Testis (tissue), 3 donors: ENCODE results near the gene IRF1. TPM values are rescaled to one million over a fixed set of nuclear protein-coding genes. Genes with fewer than 3 reads are reported as not detected.

Experiments
- DNase-seq: peaks from one replicate; pipeline ENCODE4 v3.0.0-alpha.2; 2019
- H3K27ac ChIP-seq, 2 donors: fragments of 200-600 bp; sonication (generic); one replicate each; pipeline ENCODE4 v1.5.1; 2019
- H3K27me3 ChIP-seq: fragments of 200-600 bp; sonication (generic); one replicate; pipeline ENCODE4 v1.5.1; 2019
- H3K36me3 ChIP-seq: fragments of 200-600 bp; sonication (generic); one replicate; pipeline ENCODE4 v1.5.1; 2017; ENCODE audit warnings: low read depth; ENCODE audit errors: missing control alignments
- H3K4me1 ChIP-seq: fragments of 200-600 bp; sonication (generic); one replicate; pipeline ENCODE4 v1.5.1; 2019
- H3K4me3 ChIP-seq, 2 donors: fragments of 200-600 bp; sonication (generic); one replicate each; pipeline ENCODE4 v1.5.1; 2017 to 2019
- H3K9me3 ChIP-seq: fragments of 200-600 bp; sonication (generic); one replicate; pipeline ENCODE4 v1.5.1; 2017
- POLR2A ChIP-seq: fragments of 450-650 bp; IDR thresholded peaks from one replicate; pipeline ENCODE4 v1.6.1; 2017; ENCODE audit warnings: antibody characterized with exemption, mild to moderate bottlenecking, moderate library complexity
- WGBS, 2 donors: methylation state at CpG; one replicate each; pipeline ENCODE4 v1.1.5; 2018; 5-methylcytosine and 5-hydroxymethylcytosine counted together
- intact Hi-C: fragments of 100-400 bp; cut with DNase I; formaldehyde crosslinking; loops from one replicate; pipeline ENCODE4 v1.15.1; 2023; ENCODE audit warnings: low total_unique reads
- polyA plus RNA-seq: library from polyadenylated mRNA; stranded (reverse); fragments of 350-450 nt; fragmentation: Illumina TruSeq; extraction: RNeasy Lipid Tissue Mini Kit (QIAGEN cat#74804); gene quantifications from one replicate; pipeline ENCODE4 v1.2.3, GENCODE V29; 2014; ENCODE audit warnings: low read depth, low replicate concordance; ENCODE audit not compliant: insufficient read depth
- total RNA-seq, 2 donors: library from RNA; depleted of rRNA; stranded (reverse); fragments of >200 nt; gene quantifications; one replicate each; pipeline ENCODE4 v1.2.3, GENCODE V29; 2016
- TF ChIP-seq, protein P1 (sequence below), 3 experiments: fragments of 450-650 bp in 2 of 3; fragments of 200-600 bp in 1 of 3; sonication (generic) in 1 of 3; IDR thresholded peaks; one replicate each; pipeline ENCODE4 v1.5.1; 2016 to 2019; ENCODE audit warnings: antibody characterized with exemption in 3 of 3, mild to moderate bottlenecking in 2 of 3, moderate library complexity in 1 of 3

Gene IRF1
- total and polyA plus RNA-seq, 3 donors from 2014 or later = 20.2 to 31.7 (median 22.5) TPM

DNA sequence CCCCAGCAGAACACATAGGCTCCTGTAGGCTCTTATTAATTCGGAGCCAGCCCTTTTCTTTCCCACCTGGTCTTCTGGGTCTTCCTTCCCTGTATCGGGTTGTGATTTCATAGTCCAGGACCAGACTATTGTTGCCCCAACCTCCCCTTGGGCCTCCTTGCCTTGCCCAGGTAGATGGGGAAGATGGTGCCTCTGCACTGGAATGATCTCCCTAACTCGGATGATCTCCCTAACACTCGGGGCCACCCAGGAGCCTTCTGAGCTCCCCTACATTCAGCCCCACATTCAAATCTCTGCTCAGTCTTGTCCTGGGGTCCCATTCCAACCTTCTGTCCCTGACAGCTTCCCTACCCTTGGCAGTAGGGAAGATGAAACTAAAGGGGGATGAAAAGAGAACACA, 2.7 kb upstream of the IRF1 start:
- H3K4me1 ChIP-seq = peaks cover 32% of the 10 kb centered on the region
- no peak for DNase-seq
- 74 to 92% methylated on average over 4 of the region's 4 CpGs for WGBS, 2 donors
- TF ChIP-seq POLR2A = no peak
- TF ChIP-seq, protein P1, sequence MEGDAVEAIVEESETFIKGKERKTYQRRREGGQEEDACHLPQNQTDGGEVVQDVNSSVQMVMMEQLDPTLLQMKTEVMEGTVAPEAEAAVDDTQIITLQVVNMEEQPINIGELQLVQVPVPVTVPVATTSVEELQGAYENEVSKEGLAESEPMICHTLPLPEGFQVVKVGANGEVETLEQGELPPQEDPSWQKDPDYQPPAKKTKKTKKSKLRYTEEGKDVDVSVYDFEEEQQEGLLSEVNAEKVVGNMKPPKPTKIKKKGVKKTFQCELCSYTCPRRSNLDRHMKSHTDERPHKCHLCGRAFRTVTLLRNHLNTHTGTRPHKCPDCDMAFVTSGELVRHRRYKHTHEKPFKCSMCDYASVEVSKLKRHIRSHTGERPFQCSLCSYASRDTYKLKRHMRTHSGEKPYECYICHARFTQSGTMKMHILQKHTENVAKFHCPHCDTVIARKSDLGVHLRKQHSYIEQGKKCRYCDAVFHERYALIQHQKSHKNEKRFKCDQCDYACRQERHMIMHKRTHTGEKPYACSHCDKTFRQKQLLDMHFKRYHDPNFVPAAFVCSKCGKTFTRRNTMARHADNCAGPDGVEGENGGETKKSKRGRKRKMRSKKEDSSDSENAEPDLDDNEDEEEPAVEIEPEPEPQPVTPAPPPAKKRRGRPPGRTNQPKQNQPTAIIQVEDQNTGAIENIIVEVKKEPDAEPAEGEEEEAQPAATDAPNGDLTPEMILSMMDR (IDR thresholded peaks at IDR 0.05) = no peak
- no peak overlapping the region for H3K27ac ChIP-seq
- H3K9me3 ChIP-seq = no peaks in the 10 kb centered on the region
- H3K36me3 ChIP-seq = no peaks in the 10 kb centered on the region
- H3K4me3 ChIP-seq = no peak overlapping the region
- H3K27me3 ChIP-seq = no peaks in the 10 kb centered on the region
- intact Hi-C loops = loop anchor here (5.0 to 10.0 kb wide), 2 partner anchors 76 to 218 kb away; no protein-coding TSS in a partner anchor

DNA sequence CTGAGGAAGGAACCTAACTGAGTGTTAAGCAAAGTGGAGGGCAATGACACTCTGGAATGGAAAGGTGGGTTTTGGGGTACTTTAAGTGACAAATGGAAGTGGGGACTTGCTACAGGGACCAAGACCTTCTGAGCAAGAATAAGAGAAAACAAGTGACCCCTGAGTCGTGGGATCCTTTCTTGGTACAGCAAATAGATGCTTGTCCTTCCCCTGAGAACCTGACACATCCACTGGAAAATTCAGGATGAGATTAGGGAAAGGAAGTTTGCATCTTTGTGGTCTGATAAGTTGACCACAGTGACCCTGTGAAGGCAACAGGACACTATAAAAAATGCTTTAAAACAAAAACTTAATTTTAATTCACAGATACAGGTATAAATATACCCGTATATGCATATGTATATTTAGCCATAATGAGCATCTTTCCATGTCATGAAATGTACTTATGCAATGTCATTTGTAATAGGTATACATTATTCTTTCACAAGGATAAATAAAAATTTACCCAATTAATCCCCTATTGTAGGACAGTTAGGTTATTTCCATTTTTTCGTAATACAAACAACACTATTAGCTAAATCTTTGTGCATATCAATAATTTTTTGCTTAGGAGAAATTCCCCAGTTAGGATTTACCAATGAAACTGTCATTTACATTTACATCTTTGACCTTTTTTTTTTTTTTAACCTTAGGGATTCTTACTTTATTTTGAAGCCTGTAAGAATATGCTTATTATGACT, 2.0 kb upstream of the IRF1 start:
- H3K27me3 ChIP-seq = no peaks in the 10 kb centered on the region
- intact Hi-C loops = loop anchor here (5.0 to 10.0 kb wide), 2 partner anchors 75 to 218 kb away; no protein-coding TSS in a partner anchor
- H3K36me3 ChIP-seq = no peaks in the 10 kb centered on the region
- no peak overlapping the region for H3K27ac ChIP-seq
- H3K4me3 ChIP-seq = no peak overlapping the region
- H3K4me1 ChIP-seq = peaks cover 37% of the 10 kb centered on the region
- TF ChIP-seq, protein P1 (IDR thresholded peaks at IDR 0.05) = no peak
- TF ChIP-seq POLR2A = no peak
- H3K9me3 ChIP-seq = no peaks in the 10 kb centered on the region
- 68 to 71% methylated on average over 3 of the region's 3 CpGs for WGBS, 2 donors
- no peak for DNase-seq

DNA sequence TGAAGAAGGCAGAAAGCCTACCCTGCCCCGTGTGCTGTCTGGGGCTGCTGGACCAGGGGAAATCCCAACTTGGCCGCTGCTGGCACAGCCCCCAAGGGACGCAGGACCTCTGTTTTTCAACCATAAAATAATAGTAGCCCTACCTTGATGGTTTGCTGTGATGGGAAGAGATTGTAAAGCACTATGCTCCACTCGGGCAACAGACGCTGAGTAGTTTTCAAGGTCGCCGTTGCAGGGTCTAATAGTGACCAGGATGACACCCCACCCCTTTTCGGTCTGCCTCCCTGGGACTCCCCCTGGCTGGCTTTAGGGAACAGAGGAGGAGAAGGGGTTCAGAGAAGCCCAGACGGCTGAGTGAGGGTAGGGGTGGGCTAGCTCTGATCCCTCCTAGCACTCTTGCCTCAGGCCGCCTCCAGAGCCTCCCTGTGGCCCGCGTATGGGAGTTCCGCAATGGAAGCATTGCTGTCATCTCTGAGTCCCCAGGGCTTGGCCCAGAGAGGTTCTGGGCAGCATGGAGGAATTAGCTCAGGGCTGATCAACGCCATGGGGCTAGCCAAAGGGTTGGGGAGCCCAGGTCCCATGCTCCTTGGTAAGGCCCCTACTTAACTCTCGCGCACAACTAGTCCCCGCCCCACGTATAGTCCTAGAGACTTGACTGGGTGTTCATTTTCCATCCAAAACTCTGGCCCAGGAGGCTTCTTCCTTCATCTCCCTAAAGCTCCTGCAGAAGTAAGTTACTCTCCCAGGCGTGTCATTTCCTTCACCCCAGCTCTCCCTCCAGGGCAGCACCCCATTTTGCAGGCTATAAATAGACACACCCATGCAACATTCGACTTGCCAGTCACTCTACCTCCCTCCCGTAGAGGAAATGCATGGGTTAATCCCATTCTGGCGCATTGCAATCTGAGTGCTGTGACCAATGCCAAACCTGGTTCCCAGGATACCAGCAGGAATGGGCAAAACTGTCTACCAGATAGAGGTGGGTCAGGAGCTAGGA, 1.1 kb upstream of the IRF1 start:
- Histone ChIP-seq H3K27ac (peak overlapping the region; percentile 91 to 92), H3K36me3 (no peaks in the 10 kb centered on the region), H3K4me1 (peaks cover 37% of the 10 kb centered on the region), H3K27me3 (no peaks in the 10 kb centered on the region), H3K4me3 (peak overlapping the region; percentile 65 to 72), H3K9me3 (no peaks in the 10 kb centered on the region)
- DNase-seq = no peak
- 20 to 43% methylated on average over 20 to 22 of the region's 22 CpGs for WGBS, 2 donors
- TF ChIP-seq, protein P1 (IDR thresholded peaks at IDR 0.05) = no peak
- TF ChIP-seq POLR2A = no peak
- intact Hi-C loops = loop anchor here (5.0 to 10.0 kb wide), 2 partner anchors 74 to 217 kb away; no protein-coding TSS in a partner anchor

DNA sequence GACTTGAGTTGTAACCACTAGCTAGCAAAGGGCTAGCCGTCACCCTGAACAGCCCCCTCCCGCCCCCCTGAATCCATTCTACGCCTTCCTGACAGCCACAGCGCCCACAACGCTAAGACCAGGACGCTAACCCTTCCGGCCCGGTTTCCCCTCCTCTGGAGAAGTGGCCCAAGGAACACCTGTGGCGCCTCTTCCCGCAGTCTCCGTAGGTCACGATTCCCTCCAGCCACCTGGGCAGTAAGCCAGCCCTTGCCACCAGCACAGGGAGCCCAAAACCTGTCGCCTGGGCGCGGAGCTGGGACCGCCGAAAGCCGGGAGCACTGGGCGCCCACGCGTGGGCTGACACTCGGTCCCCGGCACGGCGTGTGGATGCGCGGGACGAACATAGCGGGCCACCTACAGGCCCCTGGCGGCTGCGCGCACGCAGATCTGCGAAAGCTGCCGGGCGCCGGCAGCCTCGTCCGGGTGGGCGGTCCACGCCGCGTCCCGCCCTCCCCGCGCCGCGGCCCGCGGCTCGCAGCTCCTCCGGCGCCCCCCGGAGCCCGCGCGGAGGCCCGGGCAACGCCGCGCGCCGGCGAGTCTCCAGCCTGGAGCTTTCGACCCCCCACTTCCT, 596 bp downstream of the IRF1 start:
- Histone ChIP-seq H3K9me3 (no peaks in the 10 kb centered on the region), H3K27ac (peak overlapping the region; percentile 91 to 92), H3K36me3 (no peaks in the 10 kb centered on the region), H3K27me3 (no peaks in the 10 kb centered on the region), H3K4me1 (peaks cover 29% of the 10 kb centered on the region), H3K4me3 (peak overlapping the region; percentile 65 to 72)
- intact Hi-C loops = loop anchor here (5.0 to 10.0 kb wide), 2 partner anchors 73 to 215 kb away; no protein-coding TSS in a partner anchor
- TF ChIP-seq POLR2A = no peak
- TF ChIP-seq, protein P1 (IDR thresholded peaks at IDR 0.05) = peak in 2 of 3 experiments; percentile 2 to 31
- 1 to 3% methylated on average over 11 to 26 of the region's 65 CpGs for WGBS, 2 donors
- DNase-seq = peak; percentile 58
